RWPE1 (cell line): Measurements from ENCODE around the gene ATP13A2.

ENCODE experiments used
- CTCF ChIA-PET: fragments of 350-600 bp; sonication (Branson Sonifier 250); formaldehyde crosslinking; extraction: SDS; loops from one replicate; lab custom pipeline; 2021; lab: Yijun Ruan, JAX
- POLR2A ChIA-PET: fragments of 400-600 bp; formaldehyde crosslinking; extraction: SDS; loops from one replicate; lab custom pipeline; 2020; ENCODE audit warnings: antibody characterized with exemption; ENCODE audit not compliant: low non-redundant PET; lab: Yijun Ruan, JAX
- DNase-seq: peaks from one replicate; pipeline ENCODE4 v3.0.0; 2012; ENCODE audit warnings: low spot score
- H3K27ac ChIP-seq: fragments of 450-650 bp; 2 replicates; pipeline ENCODE4 v1.5.1; 2017
- TF ChIP-seq, protein P1 (sequence below): fragments of 450-650 bp; conservative IDR thresholded peaks from 2 replicates; pipeline ENCODE4 v1.5.1; 2017; ENCODE audit warnings: low read depth, mild to moderate bottlenecking

ATP13A2 gene

DNA sequence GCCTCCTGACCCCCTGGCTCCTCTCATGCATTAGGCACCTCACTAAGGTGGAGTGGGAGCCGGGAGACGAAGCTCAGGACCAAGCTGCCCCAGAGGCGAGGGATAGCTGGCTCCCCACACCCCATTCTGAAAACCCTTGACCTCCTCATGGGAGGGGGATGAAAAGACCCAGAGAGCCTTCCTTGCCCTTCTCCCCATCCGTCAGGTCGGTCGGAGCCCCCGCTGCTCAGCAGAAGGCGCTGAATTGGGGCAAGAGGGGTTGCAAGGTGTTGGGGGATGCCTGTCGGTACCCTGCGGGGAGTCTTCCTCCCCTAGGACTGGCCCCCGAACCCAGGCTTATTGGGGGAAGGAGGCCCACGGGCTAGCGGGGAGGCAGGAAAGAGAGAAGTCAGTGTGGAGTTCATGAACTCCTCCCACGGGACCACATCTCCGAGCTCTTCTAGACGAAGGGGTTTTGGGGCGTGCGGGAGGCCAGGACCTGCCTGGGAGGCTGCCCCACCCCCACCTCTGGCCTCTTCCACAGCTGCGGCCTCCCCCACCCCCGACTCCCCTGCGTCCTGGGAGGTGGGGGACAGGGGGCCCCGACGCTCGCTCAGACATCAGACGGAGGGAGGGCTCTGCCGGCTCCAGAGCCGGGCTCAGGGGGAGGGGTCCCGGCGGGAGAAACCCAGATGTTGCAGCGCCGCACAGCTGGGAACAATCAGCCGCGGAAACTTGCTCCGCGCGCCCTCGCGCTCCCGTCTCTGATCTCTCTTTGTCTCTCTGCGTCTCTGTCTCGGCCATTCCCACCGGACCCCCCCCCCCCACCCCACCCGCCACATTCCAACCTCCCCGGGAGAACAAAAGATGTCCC, 32.0 kb downstream of the ATP13A2 start:
- POLR2A ChIA-PET = no interaction called here
- TF ChIP-seq, protein P1, sequence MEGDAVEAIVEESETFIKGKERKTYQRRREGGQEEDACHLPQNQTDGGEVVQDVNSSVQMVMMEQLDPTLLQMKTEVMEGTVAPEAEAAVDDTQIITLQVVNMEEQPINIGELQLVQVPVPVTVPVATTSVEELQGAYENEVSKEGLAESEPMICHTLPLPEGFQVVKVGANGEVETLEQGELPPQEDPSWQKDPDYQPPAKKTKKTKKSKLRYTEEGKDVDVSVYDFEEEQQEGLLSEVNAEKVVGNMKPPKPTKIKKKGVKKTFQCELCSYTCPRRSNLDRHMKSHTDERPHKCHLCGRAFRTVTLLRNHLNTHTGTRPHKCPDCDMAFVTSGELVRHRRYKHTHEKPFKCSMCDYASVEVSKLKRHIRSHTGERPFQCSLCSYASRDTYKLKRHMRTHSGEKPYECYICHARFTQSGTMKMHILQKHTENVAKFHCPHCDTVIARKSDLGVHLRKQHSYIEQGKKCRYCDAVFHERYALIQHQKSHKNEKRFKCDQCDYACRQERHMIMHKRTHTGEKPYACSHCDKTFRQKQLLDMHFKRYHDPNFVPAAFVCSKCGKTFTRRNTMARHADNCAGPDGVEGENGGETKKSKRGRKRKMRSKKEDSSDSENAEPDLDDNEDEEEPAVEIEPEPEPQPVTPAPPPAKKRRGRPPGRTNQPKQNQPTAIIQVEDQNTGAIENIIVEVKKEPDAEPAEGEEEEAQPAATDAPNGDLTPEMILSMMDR = no peak
- no peak for DNase-seq
- CTCF ChIA-PET = interaction anchor here (0.6 to 1.5 kb wide), 2 partner anchors 28 to 310 kb away, joined by 3 to 4 read pairs; no protein-coding TSS in a partner anchor
- H3K27ac ChIP-seq = peak overlapping the region; percentile 73

- ChIA-PET CTCF (interaction anchor here (0.5 to 1.5 kb wide), 2 partner anchors 21 to 27 kb away, joined by 3 to 4 read pairs; no protein-coding TSS in a partner anchor), POLR2A (no interaction called here)
- H3K27ac ChIP-seq = peak overlapping the region; percentile 43
- no peak for DNase-seq
- TF ChIP-seq, protein P1 = no peak
Observed at GRCh38 chr1:16978567-16979474, 32.9 kb downstream of the ATP13A2 start.

DNA sequence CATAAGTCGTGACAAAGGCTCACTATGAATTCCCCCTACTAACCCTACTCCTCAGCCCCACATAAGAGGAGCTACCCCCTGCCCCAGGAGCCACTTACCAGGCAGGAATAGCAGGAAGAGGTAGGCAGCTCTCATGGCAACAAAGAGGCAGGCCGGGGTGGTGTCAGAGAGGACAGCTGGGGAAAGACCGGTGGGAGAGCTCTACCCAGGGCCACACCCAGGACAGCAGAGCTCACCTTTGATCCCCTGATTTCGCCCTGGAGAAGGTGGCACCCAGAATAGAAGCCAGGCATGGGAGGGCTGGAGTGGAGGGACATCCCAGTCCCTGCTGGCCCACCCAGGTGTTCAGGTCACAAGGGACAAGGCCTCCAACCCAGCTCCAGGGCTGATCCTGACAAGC, 33.6 kb downstream of the ATP13A2 start:
- DNase-seq = no peak
- peak overlapping the region; percentile 43 for H3K27ac ChIP-seq
- TF ChIP-seq, protein P1 = no peak
- ChIA-PET CTCF (no interaction called here), POLR2A (no interaction called here)

DNA sequence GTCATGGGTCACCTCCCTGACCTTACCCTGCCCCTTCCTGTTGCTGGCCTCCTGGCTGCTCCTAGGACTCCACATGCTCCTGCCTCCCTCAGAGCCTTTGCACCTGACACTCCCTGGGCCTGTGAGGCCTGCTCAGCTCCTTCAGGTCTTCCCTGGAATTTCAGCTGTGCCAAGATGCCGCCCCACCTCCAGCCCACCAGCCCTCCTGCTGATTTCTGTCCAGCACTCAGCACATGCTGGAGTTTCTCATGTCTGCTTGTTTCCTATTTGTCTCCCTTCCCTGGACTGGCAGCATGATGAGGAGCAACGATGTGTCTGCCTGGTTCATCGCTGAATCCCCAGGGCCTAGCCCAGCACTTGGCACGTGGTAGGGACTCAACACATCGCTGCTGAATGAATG, 34.4 kb downstream of the ATP13A2 start:
- CTCF ChIA-PET = interaction anchor here (0.5 kb wide), 1 partner anchor 10 kb away, joined by 3 read pairs; no protein-coding TSS in a partner anchor
- peak overlapping the region; percentile 42 for H3K27ac ChIP-seq
- POLR2A ChIA-PET = no interaction called here
- no peak for DNase-seq
- TF ChIP-seq, protein P1 = no peak

DNA sequence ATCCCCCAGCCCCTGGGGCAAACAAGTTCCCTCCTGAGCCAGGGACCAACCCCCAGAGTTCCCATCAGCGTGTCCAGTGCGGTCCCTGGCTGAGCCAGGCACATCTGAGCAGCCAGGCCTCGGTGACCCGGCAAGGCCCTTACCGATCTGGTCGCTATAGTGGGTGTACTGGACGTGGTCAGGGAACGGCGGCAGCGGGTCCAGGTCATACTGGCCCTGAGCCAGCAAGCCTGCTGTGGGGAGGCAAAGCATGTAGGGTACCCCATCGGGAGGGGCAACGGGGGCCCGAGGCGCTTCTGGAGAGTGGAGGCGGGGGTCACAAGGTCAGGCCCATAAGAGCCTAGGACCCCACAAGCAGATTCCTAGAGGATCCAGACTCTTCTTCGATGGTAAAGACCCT, 34.8 kb downstream of the ATP13A2 start:
- no peak for DNase-seq
- ChIA-PET POLR2A (no interaction called here), CTCF (interaction anchor here (0.5 to 1.1 kb wide), 2 partner anchors 10 to 25 kb away, joined by 3 to 4 read pairs; no protein-coding TSS in a partner anchor)
- TF ChIP-seq, protein P1 = no peak
- H3K27ac ChIP-seq = peak overlapping the region; percentile 42

DNA sequence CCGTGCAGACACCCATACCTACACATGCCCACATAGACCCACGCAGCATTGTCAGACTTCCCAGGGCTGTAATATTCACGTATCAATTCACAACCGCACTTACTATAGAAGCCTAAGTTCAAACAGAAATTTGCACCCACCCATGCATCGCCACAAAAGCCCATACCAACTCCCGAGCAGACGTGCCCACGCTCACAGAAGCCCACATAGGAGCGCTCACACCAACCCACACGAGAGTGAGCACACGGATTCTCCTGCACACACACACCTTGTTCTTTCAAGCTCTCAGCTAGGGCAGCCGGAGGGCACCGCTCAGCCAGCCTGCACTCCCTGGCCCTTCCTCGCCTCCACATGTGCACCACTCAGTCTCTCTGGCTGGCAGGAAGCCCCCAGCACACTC, 35.9 kb downstream of the ATP13A2 start:
- TF ChIP-seq, protein P1 = no peak
- DNase-seq = no peak
- CTCF ChIA-PET = interaction anchor here (0.7 to 1.1 kb wide), 3 partner anchors 12 to 193 kb away, joined by 3 to 4 read pairs (median 4); no protein-coding TSS in a partner anchor
- peak overlapping the region; percentile 42 for H3K27ac ChIP-seq
- POLR2A ChIA-PET = no interaction called here
